Activated B cell treated with CpG ODN at 0.5 μM for 24 hours (primary cell): ENCODE measurements around the gene IRGM. TPM values are rescaled to one million over a fixed set of nuclear protein-coding genes. Genes with fewer than 3 reads are reported as not detected.
"Not testable (repeated sequence)": the region's sequence is repeated elsewhere in the genome, so short reads cannot be mapped to it uniquely, and the experiment has no call there.

ENCODE experiments used
- ATAC-seq: fragments of 200-7000 bp; cut with Tn5 transposase; one replicate; pipeline ENCODE4 v1.10.0; 2021; ENCODE audit warnings: low read depth, mild to moderate bottlenecking, moderate library complexity
- CTCF ChIA-PET: fragments of 350-600 bp; sonication (Branson Sonifier 250); formaldehyde crosslinking; loops from one replicate; lab custom pipeline; 2021; ENCODE audit warnings: antibody characterized with exemption; lab: Charles Lee
- POLR2A ChIA-PET: fragments of 350-600 bp; sonication (Branson Sonifier 250); formaldehyde crosslinking; loops from one replicate; lab custom pipeline; 2021; ENCODE audit warnings: antibody characterized with exemption; lab: Charles Lee
- DNase-seq: peaks from one replicate; pipeline ENCODE4 v3.0.0; 2022
- H3K27ac Mint-ChIP-seq: one replicate; pipeline ENCODE4 v1.8.0; 2020; ENCODE audit warnings: mixed read lengths
- H3K27me3 Mint-ChIP-seq: one replicate; pipeline ENCODE4 v1.8.0; 2021; ENCODE audit warnings: mixed read lengths
- H3K36me3 Mint-ChIP-seq: one replicate; pipeline ENCODE4 v1.8.0; 2021; ENCODE audit warnings: low read depth, mixed read lengths
- H3K4me1 Mint-ChIP-seq: one replicate; pipeline ENCODE4 v1.8.0; 2021; ENCODE audit warnings: mixed read lengths
- H3K4me3 Mint-ChIP-seq: one replicate; pipeline ENCODE4 v1.8.0; 2020; ENCODE audit warnings: mild to moderate bottlenecking, mixed read lengths
- H3K9me3 Mint-ChIP-seq: one replicate; pipeline ENCODE4 v1.8.0; 2020; ENCODE audit warnings: mixed read lengths
- intact Hi-C: fragments of 100-400 bp; cut with micrococcal nuclease; formaldehyde crosslinking; loops from one replicate; pipeline ENCODE4 v1.15.1; 2024
- total RNA-seq: library from RNA; stranded (reverse); gene quantifications from 2 replicates; pipeline ENCODE4 v1.2.3, GENCODE V29; 2022
- TF ChIP-seq, protein P1 (sequence below): fragments of 200-600 bp; IDR thresholded peaks from one replicate; pipeline ENCODE4 v1.8.0; 2022; ENCODE audit warnings: antibody characterized with exemption, mild to moderate bottlenecking

Gene IRGM
- total RNA-seq, 1 donor from 2014 or later = 0.22 TPM

GRCh38 chr5:150815010-150815409 is 31.3 kb upstream of the IRGM start:
- Mint-ChIP-seq H3K27ac (no peak overlapping the region), H3K9me3 (peaks cover 15% of the 10 kb centered on the region), H3K36me3 (no peaks in the 10 kb centered on the region), H3K27me3 (peaks cover 8% of the 10 kb centered on the region), H3K4me1 (no peaks in the 10 kb centered on the region), H3K4me3 (no peak overlapping the region)
- CTCF ChIA-PET = no interaction called here
- no peak for ATAC-seq
- intact Hi-C loops = no loop called here
- POLR2A ChIA-PET = no interaction called here
- DNase-seq = no peak
- TF ChIP-seq, protein P1, sequence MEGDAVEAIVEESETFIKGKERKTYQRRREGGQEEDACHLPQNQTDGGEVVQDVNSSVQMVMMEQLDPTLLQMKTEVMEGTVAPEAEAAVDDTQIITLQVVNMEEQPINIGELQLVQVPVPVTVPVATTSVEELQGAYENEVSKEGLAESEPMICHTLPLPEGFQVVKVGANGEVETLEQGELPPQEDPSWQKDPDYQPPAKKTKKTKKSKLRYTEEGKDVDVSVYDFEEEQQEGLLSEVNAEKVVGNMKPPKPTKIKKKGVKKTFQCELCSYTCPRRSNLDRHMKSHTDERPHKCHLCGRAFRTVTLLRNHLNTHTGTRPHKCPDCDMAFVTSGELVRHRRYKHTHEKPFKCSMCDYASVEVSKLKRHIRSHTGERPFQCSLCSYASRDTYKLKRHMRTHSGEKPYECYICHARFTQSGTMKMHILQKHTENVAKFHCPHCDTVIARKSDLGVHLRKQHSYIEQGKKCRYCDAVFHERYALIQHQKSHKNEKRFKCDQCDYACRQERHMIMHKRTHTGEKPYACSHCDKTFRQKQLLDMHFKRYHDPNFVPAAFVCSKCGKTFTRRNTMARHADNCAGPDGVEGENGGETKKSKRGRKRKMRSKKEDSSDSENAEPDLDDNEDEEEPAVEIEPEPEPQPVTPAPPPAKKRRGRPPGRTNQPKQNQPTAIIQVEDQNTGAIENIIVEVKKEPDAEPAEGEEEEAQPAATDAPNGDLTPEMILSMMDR = no peak

- no peak overlapping the region for H3K27ac Mint-ChIP-seq
- H3K4me3 Mint-ChIP-seq = no peak overlapping the region
- ChIA-PET POLR2A (no interaction called here), CTCF (no interaction called here)
- intact Hi-C loops = no loop called here
- no peaks in the 10 kb centered on the region for H3K4me1 Mint-ChIP-seq
- ATAC-seq (no peak), DNase-seq (no peak)
- H3K9me3 Mint-ChIP-seq = peaks cover 15% of the 10 kb centered on the region
- TF ChIP-seq, protein P1 = no peak
- no peaks in the 10 kb centered on the region for H3K36me3 Mint-ChIP-seq
- peaks cover 13% of the 10 kb centered on the region for H3K27me3 Mint-ChIP-seq
Measured at GRCh38 chr5:150816946-150817345, 29.4 kb upstream of the IRGM start.

GRCh38 chr5:150829744-150830143 is 16.6 kb upstream of the IRGM start:
- DNase-seq (no peak), ATAC-seq (no peak)
- Mint-ChIP-seq H3K4me3 (no peak overlapping the region), H3K27me3 (no peaks in the 10 kb centered on the region), H3K36me3 (peaks cover 4% of the 10 kb centered on the region), H3K27ac (no peak overlapping the region), H3K4me1 (no peaks in the 10 kb centered on the region), H3K9me3 (peaks cover 31% of the 10 kb centered on the region)
- ChIA-PET POLR2A (no interaction called here), CTCF (no interaction called here)
- TF ChIP-seq, protein P1 = no peak
- intact Hi-C loops = no loop called here

DNA sequence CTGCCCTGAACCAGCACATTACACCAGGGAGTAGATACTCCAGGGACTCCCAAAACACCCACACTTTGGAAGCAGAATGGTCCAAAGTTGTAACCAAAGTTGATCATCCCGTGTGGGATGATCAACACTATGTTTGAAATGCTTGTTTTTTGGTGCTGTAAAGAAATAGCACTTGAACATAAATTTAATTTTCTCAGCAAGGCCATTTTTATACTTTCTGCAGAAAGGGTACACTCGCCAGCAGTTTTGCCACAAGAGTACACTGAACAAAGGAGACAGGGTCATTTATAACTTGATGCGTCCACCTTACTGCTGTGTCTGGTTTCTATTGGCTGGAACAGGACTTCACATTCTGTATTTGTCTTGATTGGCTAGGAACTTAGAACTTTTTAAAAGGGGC is 14.5 kb upstream of the IRGM start:
- CTCF ChIA-PET = not testable (repeated sequence)

DNA sequence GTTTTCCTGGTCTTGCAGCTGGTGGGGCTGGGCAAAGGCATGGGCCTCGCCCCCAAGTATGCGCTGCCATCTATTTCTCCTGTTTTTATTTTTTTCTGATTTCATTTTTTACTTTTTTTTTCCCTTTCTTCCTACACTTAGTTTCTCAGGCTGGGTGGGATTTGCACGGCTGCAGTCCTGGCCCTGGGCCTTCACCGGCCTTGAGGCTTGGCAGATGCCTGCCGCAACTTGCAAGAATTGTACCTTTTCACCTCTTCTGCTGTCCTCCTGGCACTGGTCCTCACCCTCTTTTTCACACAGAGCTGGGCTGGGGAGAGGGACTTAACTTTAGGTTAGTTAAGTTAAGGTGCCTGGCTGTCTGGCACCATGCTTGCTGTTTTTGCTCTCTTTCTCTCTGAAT is 10.3 kb upstream of the IRGM start:
- Mint-ChIP-seq H3K4me3 (no peak overlapping the region), H3K27ac (no peak overlapping the region), H3K27me3 (no peaks in the 10 kb centered on the region), H3K36me3 (peaks cover 2% of the 10 kb centered on the region), H3K4me1 (no peaks in the 10 kb centered on the region), H3K9me3 (peaks cover 18% of the 10 kb centered on the region)
- POLR2A ChIA-PET = no interaction called here
- TF ChIP-seq, protein P1 = no peak
- DNase-seq (no peak), ATAC-seq (no peak)
- intact Hi-C loops = no loop called here
- CTCF ChIA-PET = no interaction called here

More for the DNA sequence above, 14.5 kb upstream of the IRGM start:
- H3K27ac Mint-ChIP-seq, H3K4me1 Mint-ChIP-seq, ATAC-seq, intact Hi-C loops, H3K36me3 Mint-ChIP-seq, DNase-seq, H3K4me3 Mint-ChIP-seq, POLR2A ChIA-PET, H3K27me3 Mint-ChIP-seq: not testable (repeated sequence)
- H3K9me3 Mint-ChIP-seq = peaks cover 31% of the 10 kb centered on the region

DNA sequence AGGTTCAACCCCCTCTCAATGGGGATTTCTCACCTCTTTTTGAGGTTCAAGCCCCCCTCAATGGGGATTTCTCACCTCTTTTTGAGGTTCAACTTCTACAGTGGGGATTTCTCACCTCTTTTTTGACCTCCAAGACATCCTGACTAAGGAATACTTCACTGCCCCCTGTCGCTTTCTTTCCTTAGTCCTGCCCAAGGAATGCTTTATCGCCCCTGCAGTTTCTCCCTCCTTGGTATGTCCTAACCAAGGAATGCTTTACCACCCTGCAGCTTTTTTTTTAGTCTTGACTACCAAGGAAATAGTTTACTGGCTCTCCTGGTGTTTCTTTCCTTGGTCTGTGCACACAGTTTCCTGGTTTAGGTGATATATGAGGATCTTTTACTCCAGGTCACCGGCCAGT is 9.6 kb upstream of the IRGM start:
- Mint-ChIP-seq H3K36me3 (peaks cover 2% of the 10 kb centered on the region), H3K9me3 (peaks cover 12% of the 10 kb centered on the region), H3K27me3 (no peaks in the 10 kb centered on the region), H3K27ac (no peak overlapping the region), H3K4me3 (no peak overlapping the region), H3K4me1 (no peaks in the 10 kb centered on the region)
- DNase-seq (no peak), ATAC-seq (no peak)
- ChIA-PET CTCF (no interaction called here), POLR2A (no interaction called here)
- TF ChIP-seq, protein P1 = no peak
- intact Hi-C loops = no loop called here

DNA sequence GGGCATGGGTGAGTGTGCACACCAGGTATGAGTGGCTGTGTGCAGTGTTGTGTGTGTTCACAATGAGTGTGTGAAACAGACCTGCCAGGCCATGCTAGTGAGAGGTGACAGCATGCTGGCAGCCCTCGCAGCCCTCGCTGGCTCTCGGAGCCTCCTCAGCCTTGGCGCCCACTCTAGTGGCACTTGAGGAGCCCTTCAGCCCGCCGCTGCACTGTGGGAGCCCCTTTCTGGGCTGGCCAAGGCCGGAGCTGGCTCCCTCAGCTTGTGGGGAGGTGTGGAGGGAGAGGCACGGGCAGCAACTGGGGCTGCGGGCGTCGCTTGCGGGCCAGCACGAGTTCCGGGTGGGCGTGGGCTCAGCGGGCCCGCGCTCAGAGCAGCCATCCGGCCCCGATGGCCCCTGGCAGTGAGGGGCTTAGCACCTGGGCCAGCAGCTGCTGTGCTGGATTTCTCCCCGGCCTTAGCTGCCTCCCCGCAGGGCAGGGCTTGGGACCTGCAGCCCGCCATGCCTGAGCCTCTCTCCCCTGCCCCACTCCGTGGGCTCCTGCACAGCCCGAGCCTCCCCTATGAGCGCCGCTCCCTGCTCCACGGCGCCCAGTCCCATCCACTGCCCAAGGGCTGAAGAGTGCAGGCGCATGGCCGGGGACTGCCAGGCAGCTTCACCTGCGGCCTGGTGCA is 999 bp upstream of the IRGM start:
- ATAC-seq, H3K27ac Mint-ChIP-seq, H3K27me3 Mint-ChIP-seq, intact Hi-C loops, POLR2A ChIA-PET, DNase-seq, H3K9me3 Mint-ChIP-seq, H3K4me3 Mint-ChIP-seq, H3K36me3 Mint-ChIP-seq: not testable (repeated sequence)
- peaks cover 10% of the 10 kb centered on the region for H3K4me1 Mint-ChIP-seq
- CTCF ChIA-PET = interaction anchor here (1.0 to 3.6 kb wide), 5 partner anchors 41 to 280 kb away, joined by 3 to 52 read pairs (median 9); partner anchors contain the start of gene SMIM3
